IMR-90 (cell line): Measurements from ENCODE around the gene PMM2. TPM values are rescaled to one million over a fixed set of nuclear protein-coding genes. Genes with fewer than 3 reads are reported as not detected.

Experiments
- ATAC-seq: fragments of 200-7000 bp; cut with Tn5 transposase; 2 replicates; pipeline ENCODE4 v1.9.1; 2020; ENCODE audit warnings: low read depth, mild to moderate bottlenecking, moderate library complexity
- BruUV-seq: library from RNA; stranded (reverse); fragments of 400-500 nt; replicated peaks from 2 replicates; lab custom pipeline; 2021; lab: Mats Ljungman, UMichigan
- CTCF ChIA-PET: fragments of 300-600 bp; formaldehyde crosslinking; extraction: SDS; loops from one replicate; lab custom pipeline; 2021; ENCODE audit warnings: antibody characterized with exemption; lab: Yijun Ruan, JAX
- POLR2A ChIA-PET: fragments of 300-600 bp; sonication (Branson Sonifier 250); formaldehyde crosslinking; loops from one replicate; lab custom pipeline; 2022; ENCODE audit warnings: antibody characterized with exemption; ENCODE audit not compliant: unreplicated experiment; lab: Charles Lee
- DNase-seq: peaks from one replicate; pipeline ENCODE4 v3.0.0; 2013
- H2AFZ ChIP-seq: replicated peaks from 2 replicates; pipeline ENCODE3; 2013; ENCODE audit warnings: low read length, mild to moderate bottlenecking; ENCODE audit not compliant: poor library complexity
- H2AK5ac ChIP-seq: 2 replicates; pipeline ENCODE4 v1.6.1; 2013; ENCODE audit warnings: low read depth, low read length, inconsistent platforms
- H2AK9ac ChIP-seq: replicated peaks from 2 replicates; pipeline ENCODE3; 2013; ENCODE audit warnings: mild to moderate bottlenecking, low read depth, low read length, moderate library complexity; ENCODE audit not compliant: poor library complexity
- H2BK120ac ChIP-seq: 2 replicates; pipeline ENCODE4 v1.6.1; 2013; ENCODE audit warnings: low read depth, low read length, inconsistent platforms
- H2BK15ac ChIP-seq: 3 replicates; pipeline ENCODE4 v1.6.1; 2013; ENCODE audit warnings: low read depth, low read length, inconsistent platforms
- H2BK20ac ChIP-seq: 2 replicates; pipeline ENCODE4 v1.6.1; 2013; ENCODE audit warnings: low read depth, mild to moderate bottlenecking, inconsistent platforms, low read length, moderate library complexity
- H2BK5ac ChIP-seq: 2 replicates; pipeline ENCODE4 v1.6.1; 2013; ENCODE audit warnings: mild to moderate bottlenecking, low read depth, low read length, inconsistent platforms; ENCODE audit not compliant: poor library complexity, severe bottlenecking
- H3K14ac ChIP-seq: replicated peaks from 2 replicates; pipeline ENCODE4 v1.6.1; 2013; ENCODE audit warnings: low read depth, low read length, inconsistent platforms
- H3K18ac ChIP-seq: 2 replicates; pipeline ENCODE4 v1.6.1; 2013; ENCODE audit warnings: low read depth, low read length, control low read depth
- H3K23ac ChIP-seq: 2 replicates; pipeline ENCODE4 v1.6.1; 2013; ENCODE audit warnings: low read depth, low read length, inconsistent platforms
- H3K27ac ChIP-seq: 2 replicates; pipeline ENCODE4 v1.5.1; 2013; ENCODE audit warnings: mild to moderate bottlenecking, control low read depth, low read length; ENCODE audit not compliant: insufficient read depth
- H3K27me3 ChIP-seq: 2 replicates; pipeline ENCODE4 v1.6.1; 2013; ENCODE audit warnings: low read length; ENCODE audit not compliant: control insufficient read depth, insufficient read depth
- H3K36me3 ChIP-seq: 2 replicates; pipeline ENCODE4 v1.6.1; 2013; ENCODE audit warnings: low read length, mixed read lengths; ENCODE audit not compliant: control insufficient read depth, insufficient read depth
- H3K4ac ChIP-seq: 2 replicates; pipeline ENCODE4 v1.6.1; 2013; ENCODE audit warnings: low read depth, low read length, inconsistent platforms
- H3K4me1 ChIP-seq: 2 replicates; pipeline ENCODE4 v1.6.1; 2013; ENCODE audit warnings: low read length, mixed read lengths; ENCODE audit not compliant: control insufficient read depth, insufficient read depth
- H3K4me2 ChIP-seq: 2 replicates; pipeline ENCODE4 v1.6.1; 2013; ENCODE audit warnings: low read depth, mild to moderate bottlenecking, control low read depth, low read length, moderate library complexity
- H3K4me3 ChIP-seq: 2 replicates; pipeline ENCODE4 v1.5.1; 2013; ENCODE audit warnings: low read depth, mild to moderate bottlenecking, control low read depth, low read length, moderate library complexity; ENCODE audit not compliant: insufficient read depth
- H3K56ac ChIP-seq: 2 replicates; pipeline ENCODE4 v1.6.1; 2013; ENCODE audit warnings: low read length, inconsistent platforms; ENCODE audit not compliant: insufficient read depth; ENCODE audit errors: extremely low read depth
- H3K79me1 ChIP-seq, 2 experiments: 2 replicates each; pipeline ENCODE4 v1.6.1; 2013; ENCODE audit warnings: low read length in 2 of 2, inconsistent platforms in 1 of 2, low read depth in 1 of 2
- H3K9ac ChIP-seq: 2 replicates; pipeline ENCODE4 v1.6.1; 2013; ENCODE audit warnings: low read depth, low read length, control low read depth
- H3K9me1 ChIP-seq: 2 replicates; pipeline ENCODE4 v1.6.1; 2013; ENCODE audit warnings: low read length, inconsistent platforms; ENCODE audit not compliant: insufficient read depth
- H3K9me3 ChIP-seq: 2 replicates; pipeline ENCODE4 v1.6.1; 2013; ENCODE audit warnings: low read length; ENCODE audit not compliant: control insufficient read depth, insufficient read depth
- H4K20me1 ChIP-seq: 2 replicates; pipeline ENCODE4 v1.6.1; 2013; ENCODE audit warnings: low read length, inconsistent platforms; ENCODE audit not compliant: insufficient read depth
- H4K5ac ChIP-seq: 2 replicates; pipeline ENCODE4 v1.6.1; 2013; ENCODE audit warnings: mild to moderate bottlenecking, low read depth, low read length, control low read depth
- H4K8ac ChIP-seq, 2 experiments: 2 replicates each; pipeline ENCODE4 v1.6.1; 2013; ENCODE audit warnings: low read depth in 2 of 2, low read length in 2 of 2, control low read depth in 1 of 2, inconsistent platforms in 1 of 2
- H4K91ac ChIP-seq: 2 replicates; pipeline ENCODE4 v1.6.1; 2013; ENCODE audit warnings: low read depth, low read length, inconsistent platforms; ENCODE audit not compliant: insufficient read depth
- BHLHE40 ChIP-seq: fragments of 150-350 bp; IDR thresholded peaks from 2 replicates; pipeline ENCODE4 v1.6.1; 2016; ENCODE audit warnings: mild to moderate bottlenecking, low read depth, low read length
- FOS ChIP-seq: fragments of 150-350 bp; IDR thresholded peaks from 2 replicates; pipeline ENCODE4 v1.6.1; 2016; ENCODE audit warnings: low read depth, low read length
- RAD21 ChIP-seq: IDR thresholded peaks from 2 replicates; pipeline ENCODE4 v1.6.1; 2012; ENCODE audit warnings: low read length, improper control_type of control experiment
- WGBS, 2 experiments: methylation state at CpG; one replicate each; pipeline versions ENCODE4 v1.1.5 to v1.1.7; 2013; ENCODE audit warnings: missing lambda C conversion rate in 2 of 2; ENCODE audit not compliant: insufficient read length in 1 of 2; ENCODE audit errors: extremely low coverage in 2 of 2; 5-methylcytosine and 5-hydroxymethylcytosine counted together
- dilution Hi-C: fragments of 300-500 bp; cut with HindIII; formaldehyde crosslinking; loops from one replicate; pipeline ENCODE4 v1.14.3; 2018; ENCODE audit warnings: low sequenced_read_pairs; ENCODE audit not compliant: unreplicated experiment
- in situ Hi-C: fragments of 300-500 bp; cut with MboI; formaldehyde crosslinking; loops from 3 replicates; pipeline ENCODE4 v1.14.3; 2019; ENCODE audit warnings: low sequenced_read_pairs, inconsistent platforms, mixed read lengths
- intact Hi-C: fragments of 100-400 bp; cut with micrococcal nuclease; formaldehyde crosslinking; loops from 2 replicates; pipeline ENCODE4 v1.10.0; 2022
- polyA plus RNA-seq, 3 experiments: library from polyadenylated mRNA; depleted of rRNA; stranded (reverse); fragments of >200 nt; gene quantifications; 2 replicates each; pipeline ENCODE4 v1.2.3, GENCODE V29; 2012; ENCODE audit warnings: low replicate concordance in 1 of 3
- total RNA-seq: library from RNA; depleted of rRNA; stranded (reverse); fragments of >200 nt; gene quantifications from 2 replicates; pipeline ENCODE4 v1.2.3, GENCODE V29; 2012
- TF ChIP-seq, protein P1 (sequence below): fragments of 150-350 bp; IDR thresholded peaks from 2 replicates; pipeline ENCODE4 v1.6.1; 2016; ENCODE audit warnings: low read depth, mild to moderate bottlenecking, low read length, moderate library complexity, borderline replicate concordance

The PMM2 gene
- total and polyA plus RNA-seq, 2 of the 4 experiments (the other 2 are of a cell fraction) = 25.8 to 38.9 TPM

DNA sequence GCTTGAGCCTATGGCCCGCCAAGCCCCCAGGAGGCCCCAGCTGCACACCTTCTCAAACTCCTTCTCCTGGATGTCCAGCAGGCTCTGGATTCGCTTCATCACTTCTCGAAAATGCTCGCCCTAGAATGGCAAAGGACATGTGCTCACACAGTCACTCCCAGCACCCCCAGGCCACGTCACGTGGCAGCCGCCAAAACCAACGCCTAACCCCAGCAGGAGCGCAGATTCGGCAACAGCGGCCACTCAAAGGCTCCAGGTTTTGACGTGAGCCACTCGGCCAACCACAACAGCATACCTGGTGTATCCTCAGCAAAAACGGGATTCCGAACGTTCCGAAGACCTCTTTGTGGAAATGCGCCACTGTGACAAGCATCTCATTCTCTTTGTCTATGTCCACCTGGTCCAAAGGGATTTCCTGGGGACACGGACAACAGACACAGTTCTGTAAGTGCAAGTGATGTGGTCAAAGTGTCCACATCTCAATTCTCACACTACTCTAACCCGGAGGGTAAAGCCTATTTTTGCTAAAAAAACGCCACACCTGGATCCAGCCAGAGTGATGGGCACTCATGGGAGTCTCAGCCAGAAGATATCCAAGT lies 97.2 kb downstream of the PMM2 start:
- H4K8ac ChIP-seq = no peak overlapping the region
- intact Hi-C loops = no loop called here
- no peak overlapping the region for H3K4me3 ChIP-seq
- H3K18ac ChIP-seq = no peak overlapping the region
- peaks cover 72% of the 10 kb centered on the region for H3K36me3 ChIP-seq
- no peak overlapping the region for H3K9ac ChIP-seq
- DNase-seq = no peak
- no peak overlapping the region for H3K4me2 ChIP-seq
- no peak for ATAC-seq
- H4K20me1 ChIP-seq = peaks cover 6% of the 10 kb centered on the region; the same call in 1 of the 2 replicates
- no peaks in the 10 kb centered on the region for H3K9me3 ChIP-seq
- H2AK5ac ChIP-seq = no peak overlapping the region
- H2BK5ac ChIP-seq = no peak overlapping the region
- H3K27ac ChIP-seq = no peak overlapping the region
- 91% methylated on average over 14 of the region's 21 CpGs; no CpG with 5 or more reads in 1 of the 2 experiments for WGBS, 2 experiments
- no peak overlapping the region for H4K5ac ChIP-seq
- in situ Hi-C loops = no loop called here
- H3K4ac ChIP-seq = no peak overlapping the region
- H2BK120ac ChIP-seq = no peak overlapping the region
- no peaks in the 10 kb centered on the region for H3K27me3 ChIP-seq
- H3K56ac ChIP-seq = no peak overlapping the region
- H3K9me1 ChIP-seq = peaks cover 2% of the 10 kb centered on the region; the same call in 1 of the 2 replicates
- no peak overlapping the region for H3K23ac ChIP-seq
- H2BK20ac ChIP-seq = no peak overlapping the region
- peaks cover 34 to 36% of the 10 kb centered on the region in 2 experiments for H3K79me1 ChIP-seq
- H2AFZ ChIP-seq = peak overlapping the region; percentile 24
- CTCF ChIA-PET = no interaction called here
- no peak for TF ChIP-seq FOS
- TF ChIP-seq RAD21 = no peak
- TF ChIP-seq, protein P1, sequence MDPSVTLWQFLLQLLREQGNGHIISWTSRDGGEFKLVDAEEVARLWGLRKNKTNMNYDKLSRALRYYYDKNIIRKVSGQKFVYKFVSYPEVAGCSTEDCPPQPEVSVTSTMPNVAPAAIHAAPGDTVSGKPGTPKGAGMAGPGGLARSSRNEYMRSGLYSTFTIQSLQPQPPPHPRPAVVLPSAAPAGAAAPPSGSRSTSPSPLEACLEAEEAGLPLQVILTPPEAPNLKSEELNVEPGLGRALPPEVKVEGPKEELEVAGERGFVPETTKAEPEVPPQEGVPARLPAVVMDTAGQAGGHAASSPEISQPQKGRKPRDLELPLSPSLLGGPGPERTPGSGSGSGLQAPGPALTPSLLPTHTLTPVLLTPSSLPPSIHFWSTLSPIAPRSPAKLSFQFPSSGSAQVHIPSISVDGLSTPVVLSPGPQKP = no peak
- TF ChIP-seq BHLHE40 = no peak
- H2BK15ac ChIP-seq = no peak overlapping the region
- no TSS peak for BruUV-seq
- no peaks in the 10 kb centered on the region for H3K4me1 ChIP-seq
- no peak overlapping the region for H2AK9ac ChIP-seq
- H4K91ac ChIP-seq = no peak overlapping the region
- no peak overlapping the region for H3K14ac ChIP-seq
- dilution Hi-C loops = no loop called here
- POLR2A ChIA-PET = no interaction called here
